ENCODE measurements around the gene TIFAB. TPM values are rescaled to one million over a fixed set of nuclear protein-coding genes. Genes with fewer than 3 reads are reported as not detected.
"Not testable (repeated sequence)": the region's sequence is repeated elsewhere in the genome, so short reads cannot be mapped to it uniquely, and the experiment has no call there.

TIFAB gene
- polyA plus RNA-seq (2013) = not detected in 2 replicates

- Histone ChIP-seq H3K4me1 (ENCODE audit: control insufficient read depth in 1 of 2, insufficient read depth in 2 of 2, low read length in 2 of 2) (peaks cover 5 to 10% of the 10 kb centered on the region in 2 experiments), H3K4ac (ENCODE audit: low read depth, low read length) (no peak within 1 kb of the TSS), H3K9me3 (ENCODE audit: insufficient read depth, low read depth, low read length) (no peaks in the 10 kb centered on the region), H2BK5ac (ENCODE audit: low read depth, low read length, poor library complexity) (no peak within 1 kb of the TSS), H3K27me3 (ENCODE audit: insufficient read depth, low read length) (no peaks in the 10 kb centered on the region), H3K14ac (ENCODE audit: low read length) (no peak within 1 kb of the TSS), H3K27ac (ENCODE audit: low read depth, low read length) (no peak within 1 kb of the TSS), H4K91ac (ENCODE audit: low read depth, low read length) (no peak within 1 kb of the TSS), H2AFZ (ENCODE audit: insufficient read depth, low read length, poor library complexity) (no peak within 1 kb of the TSS), H3K36me3 (ENCODE audit: control insufficient read depth in 1 of 2, insufficient read depth in 2 of 2, low read length in 2 of 2) (no peaks in the 10 kb centered on the region), H3K9ac (ENCODE audit: low read length) (no peak within 1 kb of the TSS), H3K4me3 (ENCODE audit: low read depth, low read length) (no peak within 1 kb of the TSS), H2BK12ac (ENCODE audit: low read length) (no peak within 1 kb of the TSS), H3K23ac (ENCODE audit: low read length) (no peak within 1 kb of the TSS), H2BK120ac (ENCODE audit: insufficient read depth, low read length, poor library complexity) (no peak within 1 kb of the TSS), H2AK5ac (ENCODE audit: low read length) (no peak within 1 kb of the TSS), H3K18ac (ENCODE audit: low read length) (no peak within 1 kb of the TSS), H4K8ac (ENCODE audit: low read depth, low read length) (no peak within 1 kb of the TSS), H4K12ac (ENCODE audit: low read depth, low read length) (no peak within 1 kb of the TSS), H3K79me1 (ENCODE audit: low read length) (no peaks in the 10 kb centered on the region), H3K4me2 (ENCODE audit: low read length) (no peak within 1 kb of the TSS), H3K79me2 (ENCODE audit: control insufficient read depth, insufficient read depth, low read length, poor library complexity) (no peaks in the 10 kb centered on the region)
- DNase-seq = no peak
- no CpG with 5 or more reads among the region's 10 CpGs for WGBS (ENCODE audit: extremely low coverage, insufficient coverage, insufficient read length)
Measured at GRCh38 chr5:135452321-135453030, at the start of gene TIFAB. Gene TIFAB, minus strand, starts transcription at chr5:135452351. Its CDS starts 2,412 bp downstream, at chr5:135449939.

- Histone ChIP-seq H3K4ac (ENCODE audit: low read depth, low read length) (no peak overlapping the region), H3K14ac (ENCODE audit: low read length) (no peak overlapping the region), H4K12ac (ENCODE audit: low read depth, low read length) (no peak overlapping the region), H2BK12ac (ENCODE audit: low read length) (no peak overlapping the region), H4K91ac (ENCODE audit: low read depth, low read length) (no peak overlapping the region), H3K18ac (ENCODE audit: low read length) (no peak overlapping the region), H3K4me2 (ENCODE audit: low read length) (no peak overlapping the region), H3K9ac (ENCODE audit: low read length) (no peak overlapping the region), H3K27ac (ENCODE audit: low read depth, low read length) (no peak overlapping the region), H3K4me1 (ENCODE audit: control insufficient read depth in 1 of 2, insufficient read depth in 2 of 2, low read length in 2 of 2) (peaks cover 0 to 2% of the 10 kb centered on the region in 2 experiments), H3K36me3 (ENCODE audit: control insufficient read depth in 1 of 2, insufficient read depth in 2 of 2, low read length in 2 of 2) (no peaks in the 10 kb centered on the region), H3K27me3 (ENCODE audit: insufficient read depth, low read length) (peaks cover 1% of the 10 kb centered on the region), H2AFZ (ENCODE audit: insufficient read depth, low read length, poor library complexity) (no peak overlapping the region), H3K23ac (ENCODE audit: low read length) (peak overlapping the region; percentile 68), H3K79me1 (ENCODE audit: low read length) (no peaks in the 10 kb centered on the region), H3K9me3 (ENCODE audit: insufficient read depth, low read depth, low read length) (no peaks in the 10 kb centered on the region), H2BK5ac (ENCODE audit: low read depth, low read length, poor library complexity) (no peak overlapping the region), H3K79me2 (ENCODE audit: control insufficient read depth, insufficient read depth, low read length, poor library complexity) (no peaks in the 10 kb centered on the region), H4K8ac (ENCODE audit: low read depth, low read length) (no peak overlapping the region), H3K4me3 (ENCODE audit: low read depth, low read length) (no peak overlapping the region), H2AK5ac (ENCODE audit: low read length) (no peak overlapping the region), H2BK120ac (ENCODE audit: insufficient read depth, low read length, poor library complexity) (no peak overlapping the region)
- WGBS (ENCODE audit: extremely low coverage, insufficient coverage, insufficient read length) = no CpG with 5 or more reads among the region's 2 CpGs
- no peak for DNase-seq
Measured at GRCh38 chr5:135498637-135498995, 46.5 kb upstream of the TIFAB start.

GRCh38 chr5:135497971-135498636 is 46.0 kb upstream of the TIFAB start:
- Histone ChIP-seq H3K14ac (ENCODE audit: low read length) (no peak overlapping the region), H4K91ac (ENCODE audit: low read depth, low read length) (no peak overlapping the region), H3K18ac (ENCODE audit: low read length) (no peak overlapping the region), H3K27ac (ENCODE audit: low read depth, low read length) (no peak overlapping the region), H2AK5ac (ENCODE audit: low read length) (no peak overlapping the region), H2BK12ac (ENCODE audit: low read length) (no peak overlapping the region), H3K23ac (ENCODE audit: low read length) (no peak overlapping the region), H3K4ac (ENCODE audit: low read depth, low read length) (no peak overlapping the region), H2BK120ac (ENCODE audit: insufficient read depth, low read length, poor library complexity) (no peak overlapping the region), H2BK5ac (ENCODE audit: low read depth, low read length, poor library complexity) (no peak overlapping the region), H2AFZ (ENCODE audit: insufficient read depth, low read length, poor library complexity) (no peak overlapping the region), H3K27me3 (ENCODE audit: insufficient read depth, low read length) (no peaks in the 10 kb centered on the region), H4K12ac (ENCODE audit: low read depth, low read length) (no peak overlapping the region), H3K9ac (ENCODE audit: low read length) (no peak overlapping the region), H3K4me2 (ENCODE audit: low read length) (no peak overlapping the region), H3K4me1 (ENCODE audit: control insufficient read depth in 1 of 2, insufficient read depth in 2 of 2, low read length in 2 of 2) (peaks cover 0 to 4% of the 10 kb centered on the region in 2 experiments), H3K9me3 (ENCODE audit: insufficient read depth, low read depth, low read length) (no peaks in the 10 kb centered on the region), H4K8ac (ENCODE audit: low read depth, low read length) (no peak overlapping the region), H3K79me1 (ENCODE audit: low read length) (no peaks in the 10 kb centered on the region), H3K36me3 (ENCODE audit: control insufficient read depth in 1 of 2, insufficient read depth in 2 of 2, low read length in 2 of 2) (no peaks in the 10 kb centered on the region), H3K4me3 (ENCODE audit: low read depth, low read length) (no peak overlapping the region), H3K79me2 (ENCODE audit: control insufficient read depth, insufficient read depth, low read length, poor library complexity) (no peaks in the 10 kb centered on the region)
- WGBS (ENCODE audit: extremely low coverage, insufficient coverage, insufficient read length) = no CpG with 5 or more reads among the region's 8 CpGs
- DNase-seq = no peak

- WGBS (ENCODE audit: extremely low coverage, insufficient coverage, insufficient read length) = no CpG with 5 or more reads among the region's 4 CpGs
Measured at GRCh38 chr5:135495531-135495930, 43.4 kb upstream of the TIFAB start.

More at GRCh38 chr5:135495531-135495930, 43.4 kb upstream of the TIFAB start:
- peaks cover 2 to 11% of the 10 kb centered on the region in 2 experiments for H3K4me1 ChIP-seq (ENCODE audit: control insufficient read depth in 1 of 2, insufficient read depth in 2 of 2, low read length in 2 of 2)
- H4K91ac ChIP-seq (ENCODE audit: low read depth, low read length); H3K4me2 ChIP-seq (ENCODE audit: low read length); H3K9me3 ChIP-seq (ENCODE audit: insufficient read depth, low read depth, low read length); H4K8ac ChIP-seq (ENCODE audit: low read depth, low read length); H3K27ac ChIP-seq (ENCODE audit: low read depth, low read length); H3K18ac ChIP-seq (ENCODE audit: low read length); H3K4ac ChIP-seq (ENCODE audit: low read depth, low read length); H3K36me3 ChIP-seq (ENCODE audit: control insufficient read depth in 1 of 2, insufficient read depth in 2 of 2, low read length in 2 of 2); H3K14ac ChIP-seq (ENCODE audit: low read length); H3K4me3 ChIP-seq (ENCODE audit: low read depth, low read length); H2AK5ac ChIP-seq (ENCODE audit: low read length); H2AFZ ChIP-seq (ENCODE audit: insufficient read depth, low read length, poor library complexity); H3K79me1 ChIP-seq (ENCODE audit: low read length); H2BK12ac ChIP-seq (ENCODE audit: low read length); H3K79me2 ChIP-seq (ENCODE audit: control insufficient read depth, insufficient read depth, low read length, poor library complexity); H3K23ac ChIP-seq (ENCODE audit: low read length); H3K9ac ChIP-seq (ENCODE audit: low read length); H2BK5ac ChIP-seq (ENCODE audit: low read depth, low read length, poor library complexity); H4K12ac ChIP-seq (ENCODE audit: low read depth, low read length); DNase-seq; H2BK120ac ChIP-seq (ENCODE audit: insufficient read depth, low read length, poor library complexity): not testable (repeated sequence)
- peaks cover 22% of the 10 kb centered on the region for H3K27me3 ChIP-seq (ENCODE audit: insufficient read depth, low read length)
